H1 (cell line): ENCODE data around the gene INTS1. TPM values are rescaled to one million over a fixed set of nuclear protein-coding genes. Genes with fewer than 3 reads are reported as not detected.

ENCODE experiments used
- CTCF ChIA-PET: fragments of 300-600 bp; sonication (Branson Sonifier 250); formaldehyde crosslinking; loops from one replicate; lab custom pipeline; 2021; ENCODE audit not compliant: partially characterized antibody; lab: Charles Lee
- POLR2A ChIA-PET: fragments of 300-600 bp; sonication (Branson Sonifier 250); formaldehyde crosslinking; loops from one replicate; lab custom pipeline; 2021; ENCODE audit warnings: inconsistent platforms; ENCODE audit not compliant: partially characterized antibody; lab: Charles Lee
- DNase-seq, 2 experiments: peaks; one replicate each; pipeline versions ENCODE4 v3.0.0 to v3.0.0-alpha.2; 2010 to 2022; ENCODE audit warnings: low spot score in 2 of 2, low read depth in 1 of 2, mixed read lengths in 1 of 2
- FAIRE-seq: peaks from 2 replicates; lab custom pipeline; 2011; peaks lifted over from hg19 to GRCh38; lab: Jason Lieb, UNC
- H2AFZ ChIP-seq: 2 replicates; pipeline ENCODE4 v1.8.1; 2012; ENCODE audit warnings: low read length, inconsistent platforms
- H2AK5ac ChIP-seq: 2 replicates; pipeline ENCODE4 v1.6.1; 2013; ENCODE audit warnings: low read depth, low read length
- H2BK120ac ChIP-seq: replicated peaks from 2 replicates; pipeline ENCODE3; 2013; ENCODE audit warnings: low read depth, low read length, inconsistent platforms
- H2BK12ac ChIP-seq: 2 replicates; pipeline ENCODE4 v1.6.1; 2013; ENCODE audit warnings: low read depth, low read length
- H2BK15ac ChIP-seq: 2 replicates; pipeline ENCODE4 v1.6.1; 2013; ENCODE audit warnings: low read length
- H2BK20ac ChIP-seq: 2 replicates; pipeline ENCODE4 v1.6.1; 2013; ENCODE audit warnings: low read length
- H2BK5ac ChIP-seq: 2 replicates; pipeline ENCODE4 v1.6.1; 2013; ENCODE audit warnings: low read depth, low read length
- H3K14ac ChIP-seq: 2 replicates; pipeline ENCODE4 v1.6.1; 2013; ENCODE audit warnings: inconsistent platforms; ENCODE audit not compliant: insufficient read length
- H3K18ac ChIP-seq: 2 replicates; pipeline ENCODE4 v1.6.1; 2013; ENCODE audit warnings: low read length; ENCODE audit errors: extremely low read depth
- H3K23ac ChIP-seq: 2 replicates; pipeline ENCODE4 v1.6.1; 2013; ENCODE audit warnings: inconsistent platforms; ENCODE audit not compliant: insufficient read length
- H3K23me2 ChIP-seq: 2 replicates; pipeline ENCODE4 v1.6.1; 2013; ENCODE audit warnings: low read depth, low read length
- H3K27ac ChIP-seq: 2 replicates; pipeline ENCODE4 v1.6.1; 2011; ENCODE audit warnings: low read depth, low read length, inconsistent platforms
- H3K27me3 ChIP-seq, 4 experiments: replicated peaks in 1 of 4; 1 replicate in 1 of 4; 2 replicates in 3 of 4; pipeline versions ENCODE4 v1.6.1 to v1.8.1; 2011 to 2013; ENCODE audit warnings: low read length in 3 of 4, mild to moderate bottlenecking in 3 of 4, inconsistent platforms in 2 of 4, mixed read lengths in 2 of 4, moderate library complexity in 1 of 4; ENCODE audit not compliant: control insufficient read depth in 3 of 4, insufficient read depth in 3 of 4; ENCODE audit errors: extremely low read depth in 1 of 4
- H3K36me3 ChIP-seq, 4 experiments: 2 replicates each; pipeline versions ENCODE4 v1.6.1 to v1.8.1; 2011 to 2013; ENCODE audit warnings: mild to moderate bottlenecking in 4 of 4, low read length in 3 of 4, moderate library complexity in 2 of 4, control low read depth in 1 of 4, inconsistent platforms in 1 of 4; ENCODE audit not compliant: insufficient read depth in 4 of 4, control insufficient read depth in 2 of 4
- H3K4ac ChIP-seq: replicated peaks from 2 replicates; pipeline ENCODE3; 2013; ENCODE audit warnings: low read length, low read depth, mixed read lengths, inconsistent platforms; ENCODE audit not compliant: insufficient read length
- H3K4me1 ChIP-seq, 4 experiments: replicated peaks in 1 of 4; 1 replicate in 1 of 4; 2 replicates in 3 of 4; pipeline versions ENCODE4 v1.6.1 to v1.8.1; 2011 to 2013; ENCODE audit warnings: low read length in 3 of 4, inconsistent platforms in 2 of 4, mixed read lengths in 1 of 4; ENCODE audit not compliant: insufficient read depth in 4 of 4, control insufficient read depth in 3 of 4
- H3K4me2 ChIP-seq, 2 experiments: 2 replicates each; pipeline versions ENCODE4 v1.6.1 to v1.8.1; 2011 to 2013; ENCODE audit warnings: low read depth in 2 of 2, low read length in 2 of 2, control low read depth in 1 of 2, inconsistent platforms in 1 of 2, mild to moderate bottlenecking in 1 of 2; ENCODE audit not compliant: insufficient read depth in 1 of 2
- H3K4me3 ChIP-seq, 4 experiments: fragments of 200-600, 300-600 bp in 1 of 4; sonication (generic), shearing (Covaris generic), sonication (Bioruptor Twin) in 1 of 4; 2 replicates each; pipeline versions ENCODE4 v1.5.1 to v1.8.1; 2011 to 2016; ENCODE audit warnings: low read length in 4 of 4, low read depth in 3 of 4, control low read depth in 2 of 4, inconsistent platforms in 2 of 4, mild to moderate bottlenecking in 2 of 4, mixed read lengths in 1 of 4, moderate library complexity in 1 of 4; ENCODE audit not compliant: insufficient read depth in 2 of 4; ENCODE audit errors: extremely low read depth in 1 of 4
- H3K56ac ChIP-seq: replicated peaks from 2 replicates; pipeline ENCODE3; 2013; ENCODE audit warnings: low read depth, mild to moderate bottlenecking, mixed read lengths, low read length, inconsistent platforms; ENCODE audit not compliant: insufficient read length
- H3K79me1 ChIP-seq: 2 replicates; pipeline ENCODE4 v1.6.1; 2013; ENCODE audit warnings: low read depth, low read length, control low read depth
- H3K79me2 ChIP-seq, 2 experiments: 2 replicates each; pipeline versions ENCODE4 v1.6.1 to v1.8.1; 2012 to 2013; ENCODE audit warnings: low read length in 2 of 2, mild to moderate bottlenecking in 2 of 2, inconsistent platforms in 1 of 2; ENCODE audit not compliant: insufficient read depth in 2 of 2, control insufficient read depth in 1 of 2
- H3K9ac ChIP-seq, 4 experiments: replicated peaks in 1 of 4; 1 replicate in 1 of 4; 2 replicates in 3 of 4; pipeline versions ENCODE4 v1.6.1 to v1.8.1; 2011 to 2013; ENCODE audit warnings: low read depth in 3 of 4, low read length in 3 of 4, control low read depth in 2 of 4, mild to moderate bottlenecking in 2 of 4, moderate library complexity in 2 of 4, inconsistent platforms in 1 of 4; ENCODE audit errors: extremely low read depth in 1 of 4
- H3K9me3 ChIP-seq, 2 experiments: 2 replicates each; pipeline versions ENCODE4 v1.6.1 to v1.8.1; 2012 to 2013; ENCODE audit warnings: mild to moderate bottlenecking in 2 of 2, moderate library complexity in 2 of 2, control low read depth in 1 of 2, inconsistent platforms in 1 of 2, low read depth in 1 of 2, low read length in 1 of 2, mixed read lengths in 1 of 2; ENCODE audit not compliant: insufficient read depth in 2 of 2
- H4K20me1 ChIP-seq, 2 experiments: replicated peaks in 1 of 2; 2 replicates each; pipeline versions ENCODE3 to v1.8.1; 2011 to 2013; ENCODE audit warnings: inconsistent platforms in 2 of 2, low read length in 2 of 2, mild to moderate bottlenecking in 1 of 2; ENCODE audit not compliant: insufficient read depth in 2 of 2, control insufficient read depth in 1 of 2
- H4K5ac ChIP-seq: 2 replicates; pipeline ENCODE4 v1.6.1; 2013; ENCODE audit warnings: low read length, low read depth, mixed read lengths, inconsistent platforms; ENCODE audit not compliant: insufficient read length
- H4K8ac ChIP-seq: 2 replicates; pipeline ENCODE4 v1.8.0; 2013; ENCODE audit warnings: mild to moderate bottlenecking, moderate library complexity, low read length, inconsistent platforms; ENCODE audit not compliant: insufficient read depth; ENCODE audit errors: extremely low read depth
- H4K91ac ChIP-seq: replicated peaks from 2 replicates; pipeline ENCODE3; 2013; ENCODE audit warnings: low read length, mixed read lengths, inconsistent platforms; ENCODE audit not compliant: insufficient read length
- BACH1 ChIP-seq: IDR thresholded peaks from 2 replicates; pipeline ENCODE4 v1.6.1; 2012; ENCODE audit warnings: low read length, improper control_type of control experiment
- CREB1 ChIP-seq: IDR thresholded peaks from 2 replicates; pipeline ENCODE4 v1.6.1; 2012; ENCODE audit warnings: inconsistent platforms
- FOSL1 ChIP-seq: IDR thresholded peaks from 2 replicates; pipeline ENCODE4 v1.6.1; 2011; ENCODE audit warnings: mild to moderate bottlenecking, low read depth, low read length, moderate library complexity; ENCODE audit not compliant: insufficient read depth
- JUN ChIP-seq: IDR thresholded peaks from 2 replicates; pipeline ENCODE4 v1.6.1; 2011; ENCODE audit warnings: low read depth, mild to moderate bottlenecking, improper control_type of control experiment, low read length
- TEAD4 ChIP-seq: IDR thresholded peaks from 2 replicates; pipeline ENCODE4 v1.6.1; 2012; ENCODE audit warnings: low read depth, low read length, inconsistent platforms, mixed read lengths
- WGBS, 2 experiments: shearing (Covaris generic) in 1 of 2; methylation state at CpG; one replicate each; pipeline versions ENCODE4 v1.1.6 to v1.1.7; 2013 to 2015; ENCODE audit warnings: low lambda C conversion rate in 2 of 2, mixed read lengths in 2 of 2, inconsistent platforms in 1 of 2, low coverage in 1 of 2, missing lambda C conversion rate in 1 of 2; ENCODE audit not compliant: insufficient replicate concordance in 2 of 2, insufficient coverage in 1 of 2, insufficient read length in 1 of 2; ENCODE audit errors: extremely low coverage in 1 of 2, missing lambda C conversion rate in 1 of 2; 5-methylcytosine and 5-hydroxymethylcytosine counted together
- polyA plus RNA-seq, 7 experiments: library from polyadenylated mRNA; depleted of rRNA in 3 of 7; stranded (reverse) in 5 of 7; unstranded in 2 of 7; fragments of >200 nt in 5 of 7; fragments of 200-250 nt in 2 of 7; gene quantifications; 1 replicate in 5 of 7; 2 replicates in 1 of 7; 4 replicates in 1 of 7; pipeline versions ENCODE4 v1.2.1 to v1.2.3, GENCODE V29; 2011 to 2013; ENCODE audit warnings: missing spikeins in 2 of 7, mixed read lengths in 2 of 7
- total RNA-seq: library from RNA; stranded (reverse); fragmentation: NEBNext Ultra II Directional; extraction: Animal tissue kit (Norgen Biotek cat#: 25700); gene quantifications from 2 replicates; pipeline ENCODE4 v1.2.1, GENCODE V29; 2021
- TF ChIP-seq, protein P1 (sequence below), 3 experiments: IDR thresholded peaks; 1 replicate in 2 of 3; 2 replicates in 1 of 3; pipeline versions ENCODE4 v1.5.1 to v1.6.1; 2011; ENCODE audit warnings: low read length in 3 of 3, mild to moderate bottlenecking in 3 of 3, inconsistent platforms in 2 of 3, low read depth in 1 of 3, moderate library complexity in 1 of 3; ENCODE audit not compliant: insufficient read depth in 1 of 3; ENCODE audit errors: control extremely low read depth in 1 of 3
- TF ChIP-seq, protein P2 (sequence below): IDR thresholded peaks from 2 replicates; pipeline ENCODE4 v1.6.1; 2011; ENCODE audit warnings: low read depth, mild to moderate bottlenecking, low read length; ENCODE audit not compliant: insufficient read depth

The INTS1 gene
- total and polyA plus RNA-seq, 2 of the 8 experiments (the other 6 are each of a cell fraction or from before 2014, with no cell fraction given), result 76.9 to 104 TPM

DNA sequence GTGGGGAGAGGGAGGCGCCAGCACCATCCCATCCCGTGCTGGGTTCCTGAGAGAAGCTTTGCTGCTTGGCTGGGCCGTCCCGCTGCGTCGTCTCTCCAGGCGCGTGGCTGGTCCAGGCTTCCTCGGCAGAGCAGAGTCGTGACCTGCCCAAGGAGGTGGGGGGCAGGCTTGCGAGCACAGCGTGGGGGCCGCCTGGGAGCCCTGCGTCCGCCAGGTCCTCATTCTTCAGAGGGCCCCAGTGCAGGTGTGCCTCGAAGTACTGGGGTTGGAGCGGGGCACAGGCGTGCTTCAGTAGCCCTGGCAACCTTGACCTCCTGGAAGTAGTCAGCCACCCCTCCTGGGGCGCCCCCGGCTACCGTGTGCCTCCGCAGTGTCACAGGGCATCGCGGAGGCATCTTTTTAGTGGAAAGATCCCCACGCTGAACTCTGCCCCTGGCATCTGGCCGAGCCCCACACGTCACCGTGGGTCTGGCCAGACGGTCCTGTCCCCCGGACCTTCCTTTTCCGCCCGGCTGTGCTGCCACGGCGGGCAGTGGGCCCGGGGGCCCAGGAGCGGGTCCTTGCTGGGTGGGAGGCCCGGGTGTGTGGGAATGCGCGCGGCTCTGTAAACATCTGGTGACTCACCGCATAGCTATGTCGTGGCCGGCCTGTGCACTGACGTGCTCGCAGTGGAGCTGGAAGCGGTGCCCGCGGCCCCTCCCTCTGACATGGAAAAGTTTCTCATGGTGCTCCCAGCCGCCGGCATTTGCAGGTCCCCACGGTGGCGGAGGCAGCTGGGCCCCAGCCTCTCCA, 32.8 kb upstream of the INTS1 start:
- Histone ChIP-seq H3K4me1 (peaks cover 11 to 39% (median 27%) of the 10 kb centered on the region in 4 experiments; a peak in 6 of 7 replicates), H3K56ac (no peak overlapping the region), H3K23me2 (no peaks in the 10 kb centered on the region), H3K4me3 (peak overlapping the region in 1 of 4 experiments; percentile 36; a peak in 2 of 8 replicates), H3K4ac (peak overlapping the region; percentile 38), H2BK20ac (no peak overlapping the region), H2BK12ac (peak overlapping the region; percentile 90; the same call in 1 of the 2 replicates), H2BK120ac (no peak overlapping the region), H4K91ac (peak overlapping the region; percentile 97), H4K8ac (peak overlapping the region; percentile 92; the same call in 1 of the 2 replicates), H4K5ac (no peak overlapping the region), H3K79me1 (peaks cover 17% of the 10 kb centered on the region), H2BK15ac (no peak overlapping the region), H2AK5ac (no peak overlapping the region), H3K9ac (peak overlapping the region in 2 of 4 experiments; percentile 4 to 41; a peak in 2 of 7 replicates), H3K4me2 (peak overlapping the region; percentile 4 to 63; a peak in 2 of 4 replicates), H3K18ac (no peak overlapping the region; the same call in 1 of the 2 replicates), H3K9me3 (no peaks in the 10 kb centered on the region), H3K27me3 (no peaks in the 10 kb centered on the region), H3K36me3 (peaks cover 0 to 17% (median 0%) of the 10 kb centered on the region in 4 experiments; a peak in 4 of 8 replicates), H2BK5ac (peak overlapping the region; percentile 86), H3K23ac (no peak overlapping the region), H3K27ac (peak overlapping the region; percentile 60), H4K20me1 (peaks cover 15 to 24% of the 10 kb centered on the region in 2 experiments), H3K79me2 (peaks cover 0 to 64% of the 10 kb centered on the region in 2 experiments; a peak in 3 of 4 replicates), H3K14ac (no peak overlapping the region), H2AFZ (no peak overlapping the region)
- FAIRE-seq, result no peak
- DNase-seq, result peak in 1 of 2 experiments; percentile 71
- ChIA-PET CTCF (interaction anchor here (0.7 to 3.7 kb wide), 7 partner anchors 9 to 104 kb away, joined by 3 to 18 read pairs (median 7); partner anchors contain the start of gene TMEM184A), POLR2A (interaction anchor here (0.9 to 2.5 kb wide), 4 partner anchors 8 to 62 kb away, joined by 3 to 8 read pairs (median 3); no protein-coding TSS in a partner anchor)
- 36% methylated on average over 46 of the region's 52 CpGs; no CpG with 5 or more reads in 1 of the 2 experiments for WGBS, 2 experiments
- TF ChIP-seq TEAD4, result peak; percentile 83
- TF ChIP-seq, protein P1, sequence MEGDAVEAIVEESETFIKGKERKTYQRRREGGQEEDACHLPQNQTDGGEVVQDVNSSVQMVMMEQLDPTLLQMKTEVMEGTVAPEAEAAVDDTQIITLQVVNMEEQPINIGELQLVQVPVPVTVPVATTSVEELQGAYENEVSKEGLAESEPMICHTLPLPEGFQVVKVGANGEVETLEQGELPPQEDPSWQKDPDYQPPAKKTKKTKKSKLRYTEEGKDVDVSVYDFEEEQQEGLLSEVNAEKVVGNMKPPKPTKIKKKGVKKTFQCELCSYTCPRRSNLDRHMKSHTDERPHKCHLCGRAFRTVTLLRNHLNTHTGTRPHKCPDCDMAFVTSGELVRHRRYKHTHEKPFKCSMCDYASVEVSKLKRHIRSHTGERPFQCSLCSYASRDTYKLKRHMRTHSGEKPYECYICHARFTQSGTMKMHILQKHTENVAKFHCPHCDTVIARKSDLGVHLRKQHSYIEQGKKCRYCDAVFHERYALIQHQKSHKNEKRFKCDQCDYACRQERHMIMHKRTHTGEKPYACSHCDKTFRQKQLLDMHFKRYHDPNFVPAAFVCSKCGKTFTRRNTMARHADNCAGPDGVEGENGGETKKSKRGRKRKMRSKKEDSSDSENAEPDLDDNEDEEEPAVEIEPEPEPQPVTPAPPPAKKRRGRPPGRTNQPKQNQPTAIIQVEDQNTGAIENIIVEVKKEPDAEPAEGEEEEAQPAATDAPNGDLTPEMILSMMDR (IDR thresholded peaks at IDR 0.05; ENCODE audit: control extremely low read depth in 1 of 3, insufficient read depth in 1 of 3, low read depth in 1 of 3, low read length in 3 of 3), result no peak
- peak; percentile 57; the same call in 1 of the 2 replicates for TF ChIP-seq CREB1
- peak; percentile 78 for TF ChIP-seq JUN
- TF ChIP-seq BACH1, result peak; percentile 44; the same call in 1 of the 2 replicates
- TF ChIP-seq, protein P2, sequence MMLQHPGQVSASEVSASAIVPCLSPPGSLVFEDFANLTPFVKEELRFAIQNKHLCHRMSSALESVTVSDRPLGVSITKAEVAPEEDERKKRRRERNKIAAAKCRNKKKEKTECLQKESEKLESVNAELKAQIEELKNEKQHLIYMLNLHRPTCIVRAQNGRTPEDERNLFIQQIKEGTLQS, result peak; percentile 43; the same call in 1 of the 2 replicates
- 0 out of 2 replicates have a peak, but pooled peaks have one; percentile 61 for TF ChIP-seq FOSL1
